ENCODE data around the gene GCH1.
A peak's percentile ranks its signal among the peaks of the same experiment; 100 is the strongest.
"Not testable (repeated sequence)": the region's sequence is repeated elsewhere in the genome, so short reads cannot be mapped to it uniquely, and the experiment has no call there.

The GCH1 gene

DNA sequence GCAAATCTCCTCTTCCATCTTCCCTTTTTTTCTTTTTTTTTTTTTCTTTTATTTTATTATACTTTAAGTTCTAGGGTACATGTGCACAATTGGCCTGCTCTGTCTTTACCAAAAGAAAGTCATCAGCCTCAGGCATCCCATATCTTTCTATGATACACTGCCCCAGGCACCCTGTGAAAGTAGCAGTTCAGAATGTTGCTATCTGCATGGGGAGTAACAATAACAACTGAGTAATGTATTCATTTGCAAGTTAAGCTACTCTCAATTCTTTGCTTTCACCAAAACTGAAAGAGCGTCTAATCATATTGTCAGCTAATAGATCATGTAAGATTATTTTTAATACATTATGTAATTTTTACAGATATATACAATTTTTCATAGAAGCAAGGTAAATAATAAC, 13.5 kb upstream of the GCH1 start:
- Histone ChIP-seq H3K4me1 (ENCODE audit: control insufficient read depth, insufficient read depth, low read length, poor library complexity, severe bottlenecking) (no peaks in the 10 kb centered on the region), H3K36me3 (ENCODE audit: control insufficient read depth, insufficient read depth, low read length) (no peaks in the 10 kb centered on the region), H3K4me3 (ENCODE audit: insufficient read depth, low read depth, low read length, poor library complexity, severe bottlenecking) (no peak overlapping the region), H3K27ac (ENCODE audit: insufficient read depth, low read length, poor library complexity, severe bottlenecking) (no peak overlapping the region), H3K27me3 (replicated peaks; ENCODE audit: control insufficient read depth, insufficient read depth, low read length, poor library complexity, severe bottlenecking) (no peaks in the 10 kb centered on the region), H3K9me3 (ENCODE audit: control insufficient read depth, low read length) (no peaks in the 10 kb centered on the region)
- DNase-seq, result no peak

DNA sequence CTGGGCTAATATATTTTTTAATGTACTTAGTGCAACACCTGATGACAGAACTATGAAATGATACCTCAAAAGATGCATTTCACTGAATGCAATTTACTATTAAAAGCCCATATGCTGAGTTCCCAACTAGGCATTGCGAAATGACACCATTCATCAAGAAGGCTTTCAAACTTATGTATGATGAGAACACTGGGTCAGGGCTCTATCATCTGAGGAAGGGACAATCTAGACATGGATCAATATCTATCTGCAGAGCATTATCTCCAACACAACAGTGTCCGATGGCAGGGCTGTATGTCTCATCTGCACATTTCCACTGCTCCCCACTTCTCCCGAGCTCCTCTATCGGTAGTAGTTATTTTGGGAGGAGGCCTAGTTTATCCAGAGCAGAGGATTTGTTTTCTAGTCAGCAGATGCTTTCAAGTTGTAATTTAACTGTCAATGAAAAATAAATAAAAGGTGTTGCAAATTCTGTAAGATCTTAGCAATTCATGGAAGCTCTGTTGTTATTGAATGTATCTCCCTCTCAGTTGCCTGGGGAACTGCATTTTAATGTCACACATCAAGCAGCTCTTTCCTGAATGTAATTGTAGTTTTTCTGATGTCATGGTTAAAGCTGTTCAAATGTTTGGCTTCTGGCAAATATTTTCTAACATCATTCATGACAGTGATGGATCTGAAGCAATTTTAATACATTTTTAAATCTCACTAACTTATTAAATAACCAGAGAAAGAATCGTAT, 7.4 kb upstream of the GCH1 start:
- no peaks in the 10 kb centered on the region for H3K36me3 ChIP-seq (ENCODE audit: control insufficient read depth, insufficient read depth, low read length)
- no peaks in the 10 kb centered on the region for H3K9me3 ChIP-seq (ENCODE audit: control insufficient read depth, low read length)
- H3K27me3 ChIP-seq (replicated peaks; ENCODE audit: control insufficient read depth, insufficient read depth, low read length, poor library complexity, severe bottlenecking), result no peaks in the 10 kb centered on the region
- no peak overlapping the region for H3K4me3 ChIP-seq (ENCODE audit: insufficient read depth, low read depth, low read length, poor library complexity, severe bottlenecking)
- no peak for DNase-seq
- H3K27ac ChIP-seq (ENCODE audit: insufficient read depth, low read length, poor library complexity, severe bottlenecking), result no peak overlapping the region
- no peaks in the 10 kb centered on the region for H3K4me1 ChIP-seq (ENCODE audit: control insufficient read depth, insufficient read depth, low read length, poor library complexity, severe bottlenecking)

DNA sequence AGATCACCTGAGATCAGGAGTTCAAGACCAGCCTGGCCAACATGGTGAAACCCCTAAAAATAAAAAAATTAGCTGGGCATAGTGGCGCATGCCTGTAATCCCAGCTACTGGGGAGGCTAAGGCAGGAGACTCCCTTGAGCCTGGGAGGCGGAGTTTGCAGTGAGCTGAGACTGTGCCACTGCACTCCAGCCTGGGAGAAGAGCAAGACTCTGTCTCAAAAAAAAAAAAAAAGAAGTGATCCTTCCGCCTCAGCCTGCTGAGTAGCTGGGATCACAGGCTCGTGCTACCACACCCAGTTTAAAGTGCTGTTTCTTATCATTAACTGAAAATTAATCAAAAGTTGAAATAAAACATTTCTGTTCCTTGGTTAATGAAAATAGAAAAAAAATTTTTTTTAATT, 6.3 kb upstream of the GCH1 start:
- H3K36me3 ChIP-seq (ENCODE audit: control insufficient read depth, insufficient read depth, low read length); DNase-seq; H3K27ac ChIP-seq (ENCODE audit: insufficient read depth, low read length, poor library complexity, severe bottlenecking); H3K4me3 ChIP-seq (ENCODE audit: insufficient read depth, low read depth, low read length, poor library complexity, severe bottlenecking); H3K9me3 ChIP-seq (ENCODE audit: control insufficient read depth, low read length); H3K27me3 ChIP-seq (replicated peaks; ENCODE audit: control insufficient read depth, insufficient read depth, low read length, poor library complexity, severe bottlenecking); H3K4me1 ChIP-seq (ENCODE audit: control insufficient read depth, insufficient read depth, low read length, poor library complexity, severe bottlenecking): not testable (repeated sequence)

DNA sequence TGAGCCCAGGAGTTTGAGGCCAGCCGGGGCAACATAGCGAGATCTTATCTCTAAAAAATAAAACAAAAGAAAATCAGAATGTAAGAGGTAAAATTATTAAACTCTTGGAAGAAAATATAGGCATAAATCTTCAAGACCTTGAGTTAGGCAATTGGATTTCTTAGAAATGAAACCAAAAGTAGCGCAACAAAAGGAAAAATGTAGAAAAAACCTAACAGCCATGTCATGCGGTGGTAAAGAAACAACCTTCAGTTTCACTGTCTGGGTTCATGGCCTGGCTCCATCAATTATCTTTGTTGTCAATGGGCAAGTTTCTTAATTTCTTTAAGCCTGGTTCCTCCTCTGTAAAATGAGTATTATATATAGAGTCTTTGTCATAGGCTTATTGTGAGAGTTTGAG, 5.6 kb upstream of the GCH1 start:
- H3K9me3 ChIP-seq (ENCODE audit: control insufficient read depth, low read length), result no peaks in the 10 kb centered on the region
- no peaks in the 10 kb centered on the region for H3K36me3 ChIP-seq (ENCODE audit: control insufficient read depth, insufficient read depth, low read length)
- no peak for DNase-seq
- H3K27ac ChIP-seq (ENCODE audit: insufficient read depth, low read length, poor library complexity, severe bottlenecking), result no peak overlapping the region
- no peaks in the 10 kb centered on the region for H3K4me1 ChIP-seq (ENCODE audit: control insufficient read depth, insufficient read depth, low read length, poor library complexity, severe bottlenecking)
- H3K4me3 ChIP-seq (ENCODE audit: insufficient read depth, low read depth, low read length, poor library complexity, severe bottlenecking), result peak overlapping the region; percentile 18
- H3K27me3 ChIP-seq (replicated peaks; ENCODE audit: control insufficient read depth, insufficient read depth, low read length, poor library complexity, severe bottlenecking), result no peaks in the 10 kb centered on the region

DNA sequence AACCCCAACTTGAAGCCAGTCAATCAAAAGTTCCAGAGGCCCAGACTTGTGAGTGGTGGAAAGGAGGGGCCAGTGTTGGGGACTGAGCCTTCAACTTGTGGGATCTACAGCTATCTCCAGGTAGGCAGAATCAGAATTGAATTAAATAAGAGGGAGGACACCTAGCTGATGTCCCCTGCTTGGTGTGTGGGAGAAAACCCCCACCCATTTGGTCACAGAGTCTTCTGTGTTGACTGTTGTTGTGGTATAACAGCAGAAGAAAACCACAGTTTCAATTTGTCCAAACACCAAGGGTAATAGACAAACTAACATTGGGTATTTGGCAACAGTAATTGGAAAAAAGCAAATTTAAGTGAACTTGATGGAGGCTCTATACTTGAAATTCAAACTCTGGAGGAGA, 3.4 kb upstream of the GCH1 start:
- Histone ChIP-seq H3K27me3 (replicated peaks; ENCODE audit: control insufficient read depth, insufficient read depth, low read length, poor library complexity, severe bottlenecking) (no peaks in the 10 kb centered on the region), H3K4me3 (ENCODE audit: insufficient read depth, low read depth, low read length, poor library complexity, severe bottlenecking) (no peak overlapping the region), H3K36me3 (ENCODE audit: control insufficient read depth, insufficient read depth, low read length) (no peaks in the 10 kb centered on the region), H3K9me3 (ENCODE audit: control insufficient read depth, low read length) (no peaks in the 10 kb centered on the region), H3K4me1 (ENCODE audit: control insufficient read depth, insufficient read depth, low read length, poor library complexity, severe bottlenecking) (peaks cover 4% of the 10 kb centered on the region), H3K27ac (ENCODE audit: insufficient read depth, low read length, poor library complexity, severe bottlenecking) (no peak overlapping the region)
- DNase-seq, result no peak

DNA sequence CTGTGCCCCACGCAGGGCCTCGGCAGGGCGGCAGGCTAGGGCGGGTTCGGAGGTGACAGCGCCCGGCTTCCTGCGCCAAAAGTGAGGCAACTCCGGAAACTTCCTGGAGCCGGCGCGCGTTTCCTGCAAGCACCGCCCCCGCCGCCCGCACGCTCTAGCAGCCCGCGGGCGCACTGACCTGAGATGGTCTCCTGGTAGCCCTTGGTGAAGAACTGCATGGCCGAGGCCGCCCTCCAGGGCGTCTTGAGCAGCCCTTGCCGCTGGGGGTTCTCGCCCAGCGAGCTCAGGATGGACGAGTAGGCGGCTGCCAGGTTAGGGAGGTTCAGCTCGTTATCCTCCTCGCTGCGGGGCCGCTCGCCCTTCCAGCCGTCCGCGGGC, 494 bp downstream of the GCH1 start:
- Histone ChIP-seq H3K4me3 (ENCODE audit: insufficient read depth, low read depth, low read length, poor library complexity, severe bottlenecking) (peak overlapping the region; percentile 84), H3K9me3 (ENCODE audit: control insufficient read depth, low read length) (no peaks in the 10 kb centered on the region), H3K36me3 (ENCODE audit: control insufficient read depth, insufficient read depth, low read length) (no peaks in the 10 kb centered on the region), H3K27me3 (replicated peaks; ENCODE audit: control insufficient read depth, insufficient read depth, low read length, poor library complexity, severe bottlenecking) (no peaks in the 10 kb centered on the region), H3K4me1 (ENCODE audit: control insufficient read depth, insufficient read depth, low read length, poor library complexity, severe bottlenecking) (peaks cover 10% of the 10 kb centered on the region), H3K27ac (ENCODE audit: insufficient read depth, low read length, poor library complexity, severe bottlenecking) (peak overlapping the region; percentile 91)
- DNase-seq, result peak; percentile 74 to 75 (median 74)

DNA sequence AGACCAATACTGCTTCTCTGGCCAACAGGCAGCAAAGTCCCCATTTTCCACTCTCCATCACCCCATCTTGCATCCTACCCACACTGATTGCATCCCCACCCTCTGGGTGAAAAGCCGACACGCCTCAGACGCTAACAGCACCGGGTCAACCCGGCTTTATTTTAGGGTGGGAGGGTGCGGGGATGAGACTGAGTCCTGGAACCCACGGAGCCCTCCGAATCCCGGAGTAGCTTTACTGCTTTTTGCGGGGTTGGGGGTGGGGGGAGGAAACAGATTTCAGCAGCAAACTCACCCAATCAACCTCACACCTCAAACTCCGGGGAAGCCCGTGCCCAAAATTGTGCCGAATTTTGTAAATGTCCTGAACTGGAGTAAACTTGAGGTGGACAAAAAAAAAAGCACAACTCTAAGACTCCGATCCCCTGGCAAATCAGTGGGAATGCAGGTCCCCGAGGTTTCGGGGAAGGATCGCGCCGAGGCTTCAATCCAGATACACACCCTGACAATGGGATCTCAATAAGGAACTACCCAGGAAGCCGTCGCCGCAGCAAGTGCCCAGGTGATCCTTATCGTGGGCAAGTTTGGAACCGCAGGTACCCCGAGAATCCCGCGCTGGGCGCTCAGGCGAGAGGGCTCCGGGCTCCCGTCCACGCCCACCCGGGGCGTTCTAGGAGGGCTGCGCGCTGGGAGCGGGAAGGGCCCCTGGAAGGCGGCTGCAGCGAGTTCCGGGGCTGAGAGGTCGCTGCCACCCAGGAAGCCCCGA, 1.1 kb downstream of the GCH1 start:
- no peaks in the 10 kb centered on the region for H3K27me3 ChIP-seq (replicated peaks; ENCODE audit: control insufficient read depth, insufficient read depth, low read length, poor library complexity, severe bottlenecking)
- H3K27ac ChIP-seq (ENCODE audit: insufficient read depth, low read length, poor library complexity, severe bottlenecking), result peak overlapping the region; percentile 91
- H3K4me1 ChIP-seq (ENCODE audit: control insufficient read depth, insufficient read depth, low read length, poor library complexity, severe bottlenecking), result peaks cover 10% of the 10 kb centered on the region
- no peaks in the 10 kb centered on the region for H3K36me3 ChIP-seq (ENCODE audit: control insufficient read depth, insufficient read depth, low read length)
- DNase-seq, result peak in 1 of 3 donors; percentile 4
- peak overlapping the region; percentile 84 for H3K4me3 ChIP-seq (ENCODE audit: insufficient read depth, low read depth, low read length, poor library complexity, severe bottlenecking)
- no peaks in the 10 kb centered on the region for H3K9me3 ChIP-seq (ENCODE audit: control insufficient read depth, low read length)

DNA sequence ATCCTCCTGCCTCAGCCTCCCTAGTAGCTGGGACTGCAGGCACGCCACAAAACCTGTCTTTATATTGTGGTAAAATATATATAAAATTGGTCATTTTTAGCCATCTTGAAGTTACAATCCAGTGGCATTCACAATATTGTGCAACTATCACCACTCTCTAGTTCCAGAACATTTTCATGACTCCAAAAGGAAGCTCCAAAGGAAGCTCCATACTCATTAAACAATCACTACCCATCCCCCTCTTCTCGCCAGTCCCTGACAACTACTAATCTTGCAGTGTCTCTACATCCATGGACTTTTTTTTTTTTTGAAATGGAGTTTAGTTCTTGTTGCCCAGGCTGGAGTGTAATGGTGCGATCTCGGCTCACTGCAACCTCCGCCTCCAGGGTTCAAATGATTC, 3.1 kb downstream of the GCH1 start:
- Histone ChIP-seq H3K27me3 (replicated peaks; ENCODE audit: control insufficient read depth, insufficient read depth, low read length, poor library complexity, severe bottlenecking) (no peaks in the 10 kb centered on the region), H3K9me3 (ENCODE audit: control insufficient read depth, low read length) (no peaks in the 10 kb centered on the region), H3K4me1 (ENCODE audit: control insufficient read depth, insufficient read depth, low read length, poor library complexity, severe bottlenecking) (peaks cover 10% of the 10 kb centered on the region), H3K36me3 (ENCODE audit: control insufficient read depth, insufficient read depth, low read length) (no peaks in the 10 kb centered on the region), H3K27ac (ENCODE audit: insufficient read depth, low read length, poor library complexity, severe bottlenecking) (no peak overlapping the region), H3K4me3 (ENCODE audit: insufficient read depth, low read depth, low read length, poor library complexity, severe bottlenecking) (no peak overlapping the region)
- no peak for DNase-seq

DNA sequence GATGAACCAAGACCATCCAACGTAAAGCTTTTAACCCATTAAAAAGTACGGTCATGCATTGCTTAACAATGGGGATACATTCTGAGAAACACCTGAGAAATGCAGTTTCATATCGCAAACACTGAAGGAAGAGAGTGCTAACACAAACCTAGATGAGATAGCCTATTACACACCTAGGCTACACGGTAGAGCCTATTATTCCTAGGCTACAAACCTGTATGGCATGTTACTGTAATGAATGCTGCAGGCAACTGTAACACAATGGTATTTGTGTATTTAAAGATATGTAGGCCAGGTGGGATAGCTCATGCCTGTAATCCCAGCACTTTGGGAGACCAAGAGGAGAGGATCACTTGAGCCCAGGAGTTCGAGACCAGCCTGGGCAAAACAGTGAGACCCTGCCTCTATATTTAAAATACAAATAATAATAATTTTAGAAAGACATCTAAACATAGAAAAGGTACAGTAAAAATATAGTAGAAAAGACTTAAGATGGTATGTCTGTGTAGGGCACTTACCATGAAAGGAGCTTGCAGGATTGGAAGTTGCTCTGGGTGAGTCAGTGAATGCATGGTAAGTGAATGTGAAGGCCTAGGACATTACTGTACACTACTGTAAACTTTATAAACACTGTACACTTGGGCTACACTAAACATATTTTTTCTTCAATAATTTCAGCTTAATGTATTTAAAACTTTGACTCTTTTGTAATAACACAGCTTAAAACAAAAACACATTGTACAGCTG, 4.6 kb downstream of the GCH1 start:
- H3K4me1 ChIP-seq (ENCODE audit: control insufficient read depth, insufficient read depth, low read length, poor library complexity, severe bottlenecking); H3K4me3 ChIP-seq (ENCODE audit: insufficient read depth, low read depth, low read length, poor library complexity, severe bottlenecking); H3K27ac ChIP-seq (ENCODE audit: insufficient read depth, low read length, poor library complexity, severe bottlenecking); H3K9me3 ChIP-seq (ENCODE audit: control insufficient read depth, low read length); DNase-seq; H3K27me3 ChIP-seq (replicated peaks; ENCODE audit: control insufficient read depth, insufficient read depth, low read length, poor library complexity, severe bottlenecking); H3K36me3 ChIP-seq (ENCODE audit: control insufficient read depth, insufficient read depth, low read length): not testable (repeated sequence)

DNA sequence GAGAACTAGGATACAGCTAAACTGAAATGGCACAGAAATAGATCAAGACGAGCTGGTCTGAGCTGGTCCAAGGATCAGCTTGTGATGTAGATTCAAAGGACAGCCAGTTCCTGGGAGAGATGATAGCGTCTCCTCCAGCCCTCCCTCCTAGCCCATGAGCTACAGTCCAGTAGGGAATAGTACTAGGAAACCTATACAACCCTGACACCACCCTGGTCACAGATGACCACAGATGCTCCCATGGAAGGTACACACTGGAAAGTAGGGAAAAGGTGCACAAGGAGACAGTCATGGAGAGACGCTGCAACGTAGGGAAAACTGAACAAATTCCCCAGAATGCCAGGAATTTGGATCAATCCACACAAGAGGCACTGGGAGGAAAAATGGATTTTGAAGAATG, 6.9 kb downstream of the GCH1 start:
- no peaks in the 10 kb centered on the region for H3K36me3 ChIP-seq (ENCODE audit: control insufficient read depth, insufficient read depth, low read length)
- no peaks in the 10 kb centered on the region for H3K27me3 ChIP-seq (replicated peaks; ENCODE audit: control insufficient read depth, insufficient read depth, low read length, poor library complexity, severe bottlenecking)
- no peak overlapping the region for H3K27ac ChIP-seq (ENCODE audit: insufficient read depth, low read length, poor library complexity, severe bottlenecking)
- H3K4me1 ChIP-seq (ENCODE audit: control insufficient read depth, insufficient read depth, low read length, poor library complexity, severe bottlenecking), result peaks cover 4% of the 10 kb centered on the region
- no peak overlapping the region for H3K4me3 ChIP-seq (ENCODE audit: insufficient read depth, low read depth, low read length, poor library complexity, severe bottlenecking)
- DNase-seq, result no peak
- no peaks in the 10 kb centered on the region for H3K9me3 ChIP-seq (ENCODE audit: control insufficient read depth, low read length)
